Hippocampal formation (tissue), 2 donors: Measurements from ENCODE around the gene APPBP2.
A peak's percentile ranks its signal among the peaks of the same experiment; 100 is the strongest.
"Not testable (repeated sequence)": the region's sequence is repeated elsewhere in the genome, so short reads cannot be mapped to it uniquely, and the experiment has no call there.

Experiments used
- DNase-seq, 2 donors: peaks; one replicate each; lab custom pipeline; 2025; lab: John Stamatoyannopoulos, UW

Gene APPBP2

GRCh38 chr17:60496041-60496440 lies 30.0 kb downstream of the APPBP2 start:
- DNase-seq = no peak

GRCh38 chr17:60495260-60495659 lies 30.8 kb downstream of the APPBP2 start:
- no peak for DNase-seq

DNA sequence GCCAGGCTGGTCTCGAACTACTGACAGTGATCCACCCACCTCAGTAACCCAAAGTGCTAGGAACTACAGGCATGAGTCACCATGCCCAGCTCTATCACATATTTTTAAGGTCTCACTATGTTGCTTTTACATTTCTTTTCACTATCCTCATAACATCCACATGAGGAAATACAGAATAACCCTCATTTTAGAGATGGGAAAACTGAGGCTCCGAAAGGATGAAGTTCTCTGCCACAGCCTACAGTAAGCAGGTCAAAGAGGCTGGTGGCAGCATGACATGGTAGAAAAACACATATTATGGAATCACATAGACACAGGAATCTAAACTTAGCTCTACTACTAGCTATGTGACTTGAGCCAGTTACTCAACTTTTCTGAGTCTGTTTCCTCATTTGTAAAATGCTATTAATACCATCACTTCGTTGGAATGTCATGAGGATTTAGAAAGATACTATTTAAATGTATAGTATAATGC lies 32.2 kb downstream of the APPBP2 start:
- DNase-seq = no peak

GRCh38 chr17:60491771-60492170 lies 34.3 kb downstream of the APPBP2 start:
- no peak for DNase-seq

- not testable (repeated sequence) for DNase-seq
Measured at GRCh38 chr17:60490594-60490993, 35.4 kb downstream of the APPBP2 start.

- peak in 1 of 2 donors; percentile 92 for DNase-seq
Measured at GRCh38 chr17:60481604-60482003, 44.4 kb downstream of the APPBP2 start.

DNA sequence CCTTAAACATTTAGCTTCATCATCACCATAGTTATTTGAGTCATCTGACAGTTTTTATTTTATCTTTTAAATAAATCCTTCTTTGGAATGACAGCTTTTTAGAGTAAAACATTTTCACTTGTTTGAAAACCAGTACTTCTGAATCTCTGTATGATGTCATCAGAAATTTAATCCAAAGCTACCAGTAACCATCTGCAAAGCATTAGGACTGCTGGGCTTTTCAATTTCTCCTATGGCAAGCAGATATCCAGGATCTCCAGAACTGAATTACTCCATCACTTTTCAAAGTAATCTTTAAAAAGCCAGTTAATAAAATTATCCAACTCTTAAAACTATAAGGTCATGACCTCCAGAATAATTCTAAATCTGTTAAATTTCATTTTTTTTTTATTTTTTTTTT lies 52.3 kb downstream of the APPBP2 start:
- no peak for DNase-seq

DNA sequence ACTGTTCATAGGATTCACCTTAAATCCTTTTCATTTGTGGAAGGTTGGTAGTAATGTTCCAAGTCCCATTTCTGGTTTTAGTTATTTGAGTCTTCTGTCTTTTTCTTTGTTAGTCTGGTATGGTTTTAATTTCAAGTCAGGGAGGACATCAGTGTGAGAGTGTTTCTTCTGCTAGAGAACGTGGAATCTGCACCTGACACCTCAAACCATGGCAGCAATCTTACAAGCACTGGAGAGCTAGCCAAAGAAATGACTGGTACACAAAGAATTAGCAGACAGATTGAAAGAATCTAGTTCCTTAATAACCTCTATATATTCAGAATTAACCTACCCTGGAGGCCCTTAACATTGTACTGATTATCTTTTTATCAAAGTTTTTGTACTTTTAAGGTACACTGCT lies 53.6 kb downstream of the APPBP2 start:
- no peak for DNase-seq

DNA sequence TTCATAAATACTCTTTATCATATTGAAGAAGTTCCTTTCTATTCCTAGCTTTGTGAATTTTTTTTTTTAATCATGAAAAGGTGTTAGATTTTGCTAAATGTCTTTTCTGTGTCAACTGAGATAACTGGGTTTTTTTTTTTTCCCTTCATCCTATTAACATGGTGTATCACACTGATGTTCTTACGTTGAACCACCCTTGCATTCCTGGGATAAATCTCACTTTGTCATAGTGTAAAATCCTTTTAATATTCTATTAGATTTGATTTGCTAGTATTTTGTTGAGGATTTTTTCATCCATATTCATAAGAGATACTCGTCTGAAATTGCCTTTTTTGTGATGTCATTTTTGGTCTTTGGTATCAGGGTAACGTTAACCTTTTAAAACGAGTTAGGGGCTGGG lies 54.6 kb downstream of the APPBP2 start:
- no peak for DNase-seq

DNA sequence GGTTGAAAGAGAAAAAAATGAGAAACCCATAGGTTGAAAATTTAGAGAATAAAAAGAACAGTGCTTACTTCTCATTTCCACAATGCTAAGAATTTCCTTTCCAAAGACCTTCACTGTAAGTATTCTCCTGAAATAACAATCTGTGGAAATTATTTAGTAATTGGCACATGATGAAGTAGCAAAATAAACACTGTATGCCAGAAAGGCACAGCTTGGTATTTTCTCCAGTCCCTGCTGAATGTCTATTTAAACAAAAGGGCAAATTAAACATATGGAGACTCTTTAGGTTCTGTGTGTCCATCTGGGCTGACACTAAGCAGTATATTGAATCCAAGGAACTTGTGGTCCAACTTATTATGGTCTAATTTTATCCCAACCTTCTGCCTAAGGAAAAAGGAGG lies 57.7 kb downstream of the APPBP2 start:
- no peak for DNase-seq

DNA sequence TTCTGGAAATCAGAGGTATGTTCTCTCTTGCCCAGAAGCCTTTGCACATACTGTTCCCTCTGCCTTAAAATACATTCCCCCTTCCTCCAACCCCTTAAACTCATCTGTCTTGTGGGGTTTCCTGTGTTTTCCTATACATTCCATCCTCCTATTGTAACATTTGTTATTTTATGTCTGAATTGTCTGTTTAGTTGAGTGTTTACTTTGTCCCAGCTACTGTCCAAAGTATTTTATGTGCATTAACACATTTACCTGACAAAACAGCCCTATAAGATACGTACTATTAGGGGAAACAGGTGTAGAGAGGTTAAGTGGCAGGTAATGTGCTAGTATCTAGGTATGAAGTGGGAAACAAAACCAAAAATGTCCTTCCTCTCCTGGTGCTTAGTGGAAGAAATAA lies 61.7 kb downstream of the APPBP2 start:
- no peak for DNase-seq

GRCh38 chr17:60463157-60463835 lies 62.7 kb downstream of the APPBP2 start:
- no peak for DNase-seq

- no peak for DNase-seq
Measured at GRCh38 chr17:60461584-60461983, 64.5 kb downstream of the APPBP2 start.

DNA sequence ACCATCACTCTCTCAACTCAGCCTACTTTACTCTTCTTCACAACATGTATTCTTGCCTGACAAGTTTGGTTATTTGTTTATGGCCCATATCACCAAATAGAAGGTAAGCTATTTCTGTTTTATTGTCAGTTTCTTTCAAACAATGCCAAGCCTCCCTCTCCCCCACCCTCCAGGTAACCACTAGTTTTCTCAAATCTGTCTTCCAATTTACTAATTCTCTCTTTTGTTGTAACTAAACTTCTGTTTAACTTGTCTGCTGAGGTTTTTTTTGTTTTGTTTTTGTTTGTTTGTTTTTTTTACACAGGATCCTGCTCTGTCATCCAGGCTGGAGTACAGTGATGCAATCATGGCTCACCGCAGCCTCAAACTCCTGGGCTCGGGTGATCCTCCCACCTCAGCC lies 68.9 kb downstream of the APPBP2 start:
- no peak for DNase-seq

GRCh38 chr17:60455378-60455777 lies 70.7 kb downstream of the APPBP2 start:
- DNase-seq = no peak

DNA sequence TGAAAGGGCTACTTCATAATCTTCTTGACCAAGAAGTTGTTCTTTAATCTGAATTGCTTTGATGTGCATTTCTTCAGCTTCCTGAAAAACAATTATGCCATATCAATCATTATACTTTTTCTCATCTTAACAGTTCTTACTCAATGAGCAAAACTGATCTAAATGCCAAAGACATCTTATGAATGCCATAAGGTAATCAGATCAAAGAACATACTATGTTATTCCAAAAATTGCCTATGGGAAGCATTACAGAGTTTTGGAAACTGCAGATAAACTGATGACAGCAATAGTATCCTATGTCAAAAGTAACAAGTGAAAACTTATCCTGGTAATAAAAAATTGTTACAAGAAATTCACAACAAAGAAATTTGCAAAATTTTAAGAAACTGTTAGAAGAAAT lies 74.1 kb downstream of the APPBP2 start:
- DNase-seq = no peak

DNA sequence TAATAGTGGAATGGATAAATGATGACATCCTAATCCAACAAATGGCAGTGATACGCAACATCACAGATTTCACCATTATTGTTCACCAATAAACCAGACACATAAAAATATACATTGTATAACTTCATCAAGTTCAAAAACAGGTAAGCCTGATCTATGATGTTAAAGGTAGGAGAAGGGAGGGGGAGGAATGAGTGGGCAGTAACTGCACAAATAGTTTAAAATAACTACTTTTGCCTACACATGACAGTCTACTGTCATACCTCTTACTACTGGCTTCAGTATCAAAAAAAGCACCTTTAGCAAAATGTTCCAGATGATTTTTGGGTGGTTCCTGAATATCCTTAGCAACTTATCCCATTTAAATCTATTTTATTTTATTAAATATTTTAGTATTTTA lies 75.0 kb downstream of the APPBP2 start:
- no peak for DNase-seq

DNA sequence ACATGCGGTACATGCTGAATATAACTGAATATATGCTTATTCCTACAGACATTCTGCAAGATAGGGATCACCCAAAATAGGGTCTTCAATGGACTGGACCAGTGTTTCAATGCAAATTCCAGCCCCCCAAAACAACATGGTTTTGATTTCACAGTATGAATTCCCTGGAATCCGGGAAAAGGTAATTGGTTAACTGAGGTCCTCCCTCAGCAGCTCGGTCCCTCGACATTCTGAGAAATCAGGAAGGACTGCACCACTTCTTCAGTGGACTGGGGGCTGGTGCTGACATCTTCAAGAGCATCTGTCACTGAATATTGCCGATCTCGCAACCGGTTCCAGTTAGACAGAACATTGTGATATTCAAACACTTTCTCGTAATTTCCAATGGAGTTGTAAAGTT lies 78.7 kb downstream of the APPBP2 start:
- no peak for DNase-seq

DNA sequence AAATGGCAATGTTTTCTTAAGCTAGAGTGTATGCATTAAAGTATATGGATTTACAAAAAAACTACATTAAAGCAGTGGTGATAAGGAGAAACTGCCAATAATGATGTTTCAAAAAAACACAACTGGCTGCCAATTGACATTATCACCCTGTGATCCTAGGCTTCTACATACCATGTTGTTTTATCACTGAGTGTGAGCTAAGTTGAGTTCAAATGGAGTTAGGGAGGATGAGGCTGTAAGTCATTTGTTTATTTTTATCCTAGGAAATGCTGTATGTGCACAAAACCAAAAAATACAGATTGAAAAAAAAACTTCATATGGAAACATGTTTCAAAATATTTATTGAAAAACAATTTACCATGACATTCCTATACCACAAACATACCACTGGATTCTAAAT lies 80.9 kb downstream of the APPBP2 start:
- no peak for DNase-seq

DNA sequence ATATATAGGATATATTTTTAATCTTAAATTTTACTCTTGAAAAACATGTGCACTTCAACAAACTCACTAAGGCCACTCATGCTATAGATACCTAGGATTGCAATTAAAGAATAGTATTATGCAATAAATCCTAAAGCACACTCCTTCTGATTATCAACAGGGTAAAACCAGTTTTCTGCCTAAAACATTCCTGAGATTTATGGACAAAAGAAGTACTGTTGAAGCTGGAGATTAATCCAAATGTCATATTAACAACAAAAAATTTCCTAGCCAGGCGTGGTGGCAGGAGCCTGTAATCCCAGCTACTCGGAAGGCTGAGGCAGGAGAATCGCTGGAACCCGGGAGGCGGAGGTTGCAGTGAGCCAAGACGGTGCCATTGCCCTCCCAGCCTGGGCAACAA lies 82.3 kb downstream of the APPBP2 start:
- no peak for DNase-seq

GRCh38 chr17:60442271-60443173 lies 83.5 kb downstream of the APPBP2 start:
- peak in 1 of 2 donors; percentile 73 for DNase-seq

- DNase-seq = no peak
Measured at GRCh38 chr17:60439501-60439900, 86.5 kb downstream of the APPBP2 start.

- DNase-seq = no peak
Measured at GRCh38 chr17:60436676-60437075, 89.4 kb downstream of the APPBP2 start.
